Fibroblast of lung (primary cell): Measurements from ENCODE around the gene PAX2. TPM values are rescaled to one million over a fixed set of nuclear protein-coding genes. Genes with fewer than 3 reads are reported as not detected.

Experiments
- DNase-seq, 2 donors: peaks; one replicate each; pipeline versions ENCODE4 v3.0.0 to v3.0.0-alpha.2; 2010; ENCODE audit warnings: low read depth in 2 of 2
- H2AFZ ChIP-seq: 2 replicates; pipeline ENCODE4 v1.5.1; 2012; ENCODE audit warnings: low read length, control low read depth, inconsistent platforms
- H3K27ac ChIP-seq: 2 replicates; pipeline ENCODE4 v1.5.1; 2011; ENCODE audit warnings: low read length, control low read depth; ENCODE audit not compliant: insufficient read depth
- H3K27me3 ChIP-seq: 2 replicates; pipeline ENCODE4 v1.5.1; 2011; ENCODE audit warnings: mild to moderate bottlenecking, low read length; ENCODE audit not compliant: control insufficient read depth, insufficient read depth
- H3K36me3 ChIP-seq: 2 replicates; pipeline ENCODE4 v1.5.1; 2011; ENCODE audit warnings: low read length; ENCODE audit not compliant: control insufficient read depth, insufficient read depth
- H3K4me1 ChIP-seq: 2 replicates; pipeline ENCODE4 v1.5.1; 2011; ENCODE audit warnings: low read length; ENCODE audit not compliant: control insufficient read depth, insufficient read depth; ENCODE audit errors: extremely low read depth
- H3K4me2 ChIP-seq: 2 replicates; pipeline ENCODE4 v1.5.1; 2011; ENCODE audit warnings: low read length, control low read depth; ENCODE audit not compliant: insufficient read depth; ENCODE audit errors: extremely low read depth
- H3K4me3 ChIP-seq, 4 experiments: fragments of 200-600 bp in 1 of 4; sonication (generic) in 1 of 4; replicated peaks in 1 of 4; 2 replicates each; pipeline ENCODE4 v1.5.1; 2011 to 2016; ENCODE audit warnings: low read length in 4 of 4, low read depth in 3 of 4, mild to moderate bottlenecking in 3 of 4, control low read depth in 2 of 4, inconsistent platforms in 1 of 4, mixed read lengths in 1 of 4; ENCODE audit not compliant: insufficient read depth in 1 of 4; ENCODE audit errors: control extremely low read depth in 1 of 4
- H3K79me2 ChIP-seq: 2 replicates; pipeline ENCODE4 v1.5.1; 2012; ENCODE audit warnings: mild to moderate bottlenecking, low read length, inconsistent platforms; ENCODE audit not compliant: control insufficient read depth, insufficient read depth
- H3K9ac ChIP-seq: 2 replicates; pipeline ENCODE4 v1.5.1; 2011; ENCODE audit warnings: mild to moderate bottlenecking, low read length, control low read depth; ENCODE audit not compliant: insufficient read depth
- H3K9me3 ChIP-seq: 2 replicates; pipeline ENCODE4 v1.5.1; 2012; ENCODE audit warnings: low read depth, low read length; ENCODE audit not compliant: control insufficient read depth, insufficient read depth
- H4K20me1 ChIP-seq: 2 replicates; pipeline ENCODE4 v1.5.1; 2011; ENCODE audit warnings: low read length; ENCODE audit not compliant: control insufficient read depth, insufficient read depth; ENCODE audit errors: extremely low read depth
- EZH2 ChIP-seq: IDR thresholded peaks from 2 replicates; pipeline ENCODE4 v1.5.1; 2012; ENCODE audit warnings: low read length, control low read depth, mild to moderate bottlenecking; ENCODE audit errors: missing control alignments
- polyA plus RNA-seq, 2 donors: library from polyadenylated mRNA; depleted of rRNA in 1 of 2; stranded (reverse) in 1 of 2; unstranded in 1 of 2; fragments of >200 nt; gene quantifications; 2 replicates each; pipeline ENCODE4 v1.2.1, GENCODE V29; 2011 to 2012; ENCODE audit warnings: missing spikeins in 1 of 2
- total RNA-seq: library from RNA; depleted of rRNA; stranded (reverse); fragments of >200 nt; gene quantifications from 2 replicates; pipeline ENCODE4 v1.2.1, GENCODE V29; 2014
- TF ChIP-seq, protein P1 (sequence below), 2 donors: IDR thresholded peaks in 1 of 2; conservative IDR thresholded peaks in 1 of 2; 1 replicate in 1 of 2; 2 replicates in 1 of 2; pipeline ENCODE4 v1.5.1; 2011 to 2012; ENCODE audit warnings: low read length in 2 of 2, control low read depth in 1 of 2, inconsistent platforms in 1 of 2, low read depth in 1 of 2, mild to moderate bottlenecking in 1 of 2

PAX2 gene
- total and polyA plus RNA-seq, 2 donors (not counting 1 experiment from before 2014, with no cell fraction given) = not detected

DNA sequence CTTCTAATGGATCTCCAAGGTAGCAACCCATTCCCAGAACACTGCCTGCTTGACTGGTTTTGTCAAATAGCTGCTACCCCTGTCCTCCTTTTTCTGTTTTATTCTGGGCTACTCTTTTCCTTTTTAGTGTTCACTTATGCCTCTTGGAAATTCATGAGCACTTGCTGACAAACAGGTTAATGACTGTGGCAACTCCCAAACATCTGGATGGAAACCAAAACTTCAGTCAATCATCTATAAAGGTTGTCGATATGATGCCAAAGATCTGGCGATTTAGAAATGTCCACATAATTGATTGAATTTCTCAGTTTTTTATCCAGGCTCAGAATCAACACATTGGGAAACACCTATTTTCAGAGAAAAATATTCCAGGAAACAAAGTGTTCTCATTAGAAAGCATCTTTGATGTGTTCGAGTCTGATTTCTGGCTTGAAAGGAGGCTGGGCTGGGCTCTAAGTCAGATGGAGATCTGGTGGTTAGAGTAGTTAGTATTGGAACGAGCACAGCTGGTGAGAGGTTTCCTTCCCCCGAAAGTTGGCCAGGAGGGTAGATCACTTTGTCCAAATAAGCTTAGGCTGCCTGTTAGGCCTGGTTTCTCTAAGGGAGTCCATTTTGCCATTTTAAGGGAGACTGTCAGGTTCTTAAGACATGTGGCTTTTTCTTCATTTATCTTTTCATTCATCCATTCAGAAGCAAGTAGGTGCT, 17.8 kb downstream of the PAX2 start:
- Histone ChIP-seq H3K27me3 (peaks cover 27% of the 10 kb centered on the region), H4K20me1 (no peaks in the 10 kb centered on the region), H2AFZ (no peak overlapping the region), H3K79me2 (no peaks in the 10 kb centered on the region), H3K4me1 (no peaks in the 10 kb centered on the region), H3K27ac (no peak overlapping the region), H3K36me3 (no peaks in the 10 kb centered on the region), H3K4me2 (no peak overlapping the region), H3K4me3 (no peak overlapping the region), H3K9me3 (no peaks in the 10 kb centered on the region), H3K9ac (no peak overlapping the region)
- TF ChIP-seq, protein P1, sequence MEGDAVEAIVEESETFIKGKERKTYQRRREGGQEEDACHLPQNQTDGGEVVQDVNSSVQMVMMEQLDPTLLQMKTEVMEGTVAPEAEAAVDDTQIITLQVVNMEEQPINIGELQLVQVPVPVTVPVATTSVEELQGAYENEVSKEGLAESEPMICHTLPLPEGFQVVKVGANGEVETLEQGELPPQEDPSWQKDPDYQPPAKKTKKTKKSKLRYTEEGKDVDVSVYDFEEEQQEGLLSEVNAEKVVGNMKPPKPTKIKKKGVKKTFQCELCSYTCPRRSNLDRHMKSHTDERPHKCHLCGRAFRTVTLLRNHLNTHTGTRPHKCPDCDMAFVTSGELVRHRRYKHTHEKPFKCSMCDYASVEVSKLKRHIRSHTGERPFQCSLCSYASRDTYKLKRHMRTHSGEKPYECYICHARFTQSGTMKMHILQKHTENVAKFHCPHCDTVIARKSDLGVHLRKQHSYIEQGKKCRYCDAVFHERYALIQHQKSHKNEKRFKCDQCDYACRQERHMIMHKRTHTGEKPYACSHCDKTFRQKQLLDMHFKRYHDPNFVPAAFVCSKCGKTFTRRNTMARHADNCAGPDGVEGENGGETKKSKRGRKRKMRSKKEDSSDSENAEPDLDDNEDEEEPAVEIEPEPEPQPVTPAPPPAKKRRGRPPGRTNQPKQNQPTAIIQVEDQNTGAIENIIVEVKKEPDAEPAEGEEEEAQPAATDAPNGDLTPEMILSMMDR (conservative IDR thresholded peaks at IDR 0.05 in 1 of 2, IDR thresholded peaks at IDR 0.05 in 1 of 2; ENCODE audit: low read depth in 1 of 2, low read length in 2 of 2) = no peak
- TF ChIP-seq EZH2 = no peak
- no peak for DNase-seq

- Histone ChIP-seq H4K20me1 (no peaks in the 10 kb centered on the region), H2AFZ (no peak overlapping the region), H3K4me2 (no peak overlapping the region), H3K4me3 (no peak overlapping the region), H3K4me1 (no peaks in the 10 kb centered on the region), H3K27me3 (peaks cover 17% of the 10 kb centered on the region), H3K79me2 (no peaks in the 10 kb centered on the region), H3K9ac (no peak overlapping the region), H3K36me3 (no peaks in the 10 kb centered on the region), H3K27ac (no peak overlapping the region), H3K9me3 (no peaks in the 10 kb centered on the region)
- TF ChIP-seq, protein P1 (conservative IDR thresholded peaks at IDR 0.05 in 1 of 2, IDR thresholded peaks at IDR 0.05 in 1 of 2; ENCODE audit: low read depth in 1 of 2, low read length in 2 of 2) = no peak
- no peak for DNase-seq
Measured at GRCh38 chr10:100766693-100767421, 21.5 kb downstream of the PAX2 start.

- Histone ChIP-seq H3K9me3 (no peaks in the 10 kb centered on the region), H3K4me2 (no peak overlapping the region), H3K36me3 (no peaks in the 10 kb centered on the region), H3K9ac (no peak overlapping the region), H3K4me1 (no peaks in the 10 kb centered on the region), H4K20me1 (no peaks in the 10 kb centered on the region), H3K27me3 (peaks cover 17% of the 10 kb centered on the region), H2AFZ (no peak overlapping the region), H3K27ac (no peak overlapping the region), H3K4me3 (no peak overlapping the region), H3K79me2 (no peaks in the 10 kb centered on the region)
- no peak for DNase-seq
- TF ChIP-seq, protein P1 (conservative IDR thresholded peaks at IDR 0.05 in 1 of 2, IDR thresholded peaks at IDR 0.05 in 1 of 2; ENCODE audit: low read depth in 1 of 2, low read length in 2 of 2) = no peak
- TF ChIP-seq EZH2 = no peak
Measured at GRCh38 chr10:100767422-100767775, 22.0 kb downstream of the PAX2 start.
